PC-3 (cell line): Measurements from ENCODE around the gene ZNF554. TPM values are rescaled to one million over a fixed set of nuclear protein-coding genes. Genes with fewer than 3 reads are reported as not detected.
A peak's percentile ranks its signal among the peaks of the same experiment; 100 is the strongest.

Source experiments
- ATAC-seq: fragments of 200-7000 bp; cut with Tn5 transposase; 2 replicates; pipeline ENCODE4 v1.9.1; 2020; ENCODE audit warnings: mild to moderate bottlenecking, moderate library complexity
- BruUV-seq: library from RNA; stranded (reverse); fragments of 400-500 nt; replicated peaks from 2 replicates; lab custom pipeline; 2021; lab: Mats Ljungman, UMichigan
- CTCF ChIA-PET: fragments of 300-600 bp; sonication (Branson Sonifier 250); formaldehyde crosslinking; loops from one replicate; lab custom pipeline; 2022; ENCODE audit warnings: antibody characterized with exemption; lab: Charles Lee
- POLR2A ChIA-PET: fragments of 300-600 bp; sonication (Branson Sonifier 250); formaldehyde crosslinking; loops from one replicate; lab custom pipeline; 2022; ENCODE audit warnings: antibody characterized with exemption; ENCODE audit not compliant: unreplicated experiment; lab: Charles Lee
- DNase-seq: peaks from one replicate; pipeline ENCODE4 v3.0.0-alpha.2; 2015
- H2AFZ ChIP-seq: fragments of 300-600 bp; sonication (generic); 2 replicates; pipeline ENCODE4 v1.6.0; 2016; ENCODE audit warnings: antibody characterized with exemption, low read length
- H3F3A ChIP-seq: fragments of 300-600 bp; sonication (generic); one replicate; pipeline ENCODE4 v1.6.0; 2017; ENCODE audit warnings: antibody characterized with exemption, low read length, control low read depth, mild to moderate bottlenecking; ENCODE audit not compliant: unreplicated experiment
- H3K27ac ChIP-seq: fragments of 300-600 bp; sonication (generic); 2 replicates; pipeline ENCODE4 v1.5.1; 2016; ENCODE audit warnings: mild to moderate bottlenecking, low read length
- H3K27me3 ChIP-seq: fragments of 300-600 bp; sonication (generic); 2 replicates; pipeline ENCODE4 v1.6.1; 2016; ENCODE audit warnings: low read length, mixed read lengths
- H3K36me3 ChIP-seq: fragments of 300-600 bp; sonication (generic); 2 replicates; pipeline ENCODE4 v1.6.1; 2016; ENCODE audit warnings: low read depth, mixed run types, low read length, mixed read lengths
- H3K4me1 ChIP-seq: fragments of 300-600 bp; sonication (generic); 2 replicates; pipeline ENCODE4 v1.5.1; 2016; ENCODE audit warnings: low read length; ENCODE audit not compliant: insufficient read depth
- H3K4me2 ChIP-seq: fragments of 300-600 bp; sonication (generic); 2 replicates; pipeline ENCODE4 v1.6.0; 2016; ENCODE audit warnings: low read length
- H3K4me3 ChIP-seq: fragments of 300-600 bp; sonication (generic); 2 replicates; pipeline ENCODE4 v1.5.1; 2016; ENCODE audit warnings: mild to moderate bottlenecking, low read length, mixed read lengths
- H3K79me2 ChIP-seq: fragments of 300-600 bp; sonication (generic); 2 replicates; pipeline ENCODE4 v1.6.1; 2017; ENCODE audit warnings: low read length, mixed read lengths
- H3K9ac ChIP-seq: fragments of 300-600 bp; sonication (generic); 2 replicates; pipeline ENCODE4 v1.6.0; 2016; ENCODE audit warnings: mild to moderate bottlenecking, low read length
- H3K9me2 ChIP-seq: fragments of 300-600 bp; sonication (generic); replicated peaks from 2 replicates; pipeline ENCODE4 v1.6.1; 2016; ENCODE audit warnings: mixed run types, low read length, mixed read lengths
- H3K9me3 ChIP-seq: fragments of 300-600 bp; sonication (generic); 2 replicates; pipeline ENCODE4 v1.6.1; 2016; ENCODE audit warnings: low read length, mixed read lengths
- H4K20me1 ChIP-seq: fragments of 300-600 bp; sonication (generic); 2 replicates; pipeline ENCODE4 v1.6.1; 2016; ENCODE audit warnings: low read length, mixed read lengths
- EZH2 ChIP-seq: fragments of 300-600 bp; sonication (generic); IDR thresholded peaks from one replicate; pipeline ENCODE4 v1.6.1; 2017; ENCODE audit warnings: antibody characterized with exemption, mild to moderate bottlenecking, low read length; ENCODE audit not compliant: unreplicated experiment
- EZH2phosphoT487 ChIP-seq: fragments of 300-600 bp; sonication (generic); IDR thresholded peaks from 2 replicates; pipeline ENCODE4 v1.6.1; 2018; ENCODE audit warnings: mild to moderate bottlenecking, antibody characterized with exemption, low read length, borderline replicate concordance
- intact Hi-C: fragments of 100-400 bp; cut with micrococcal nuclease; formaldehyde crosslinking; loops from 2 replicates; pipeline ENCODE4 v1.9.0; 2023
- total RNA-seq: library from RNA; depleted of rRNA; stranded (reverse); fragments of >200 nt; gene quantifications from 2 replicates; pipeline ENCODE4 v1.2.3, GENCODE V29; 2014
- TF ChIP-seq, protein P1 (sequence below): fragments of 300-600 bp; sonication (generic); conservative IDR thresholded peaks from 2 replicates; pipeline ENCODE4 v1.5.1; 2017; ENCODE audit warnings: antibody characterized with exemption, low read depth, mild to moderate bottlenecking, low read length

The ZNF554 gene
- total RNA-seq, 1 experiment from 2014 or later, result 2.3 TPM

- no peaks in the 10 kb centered on the region for H3K27me3 ChIP-seq
- ChIA-PET POLR2A (no interaction called here), CTCF (no interaction called here)
- no peaks in the 10 kb centered on the region for H3K79me2 ChIP-seq
- TF ChIP-seq EZH2phosphoT487 (no peak), EZH2 (no peak)
- TF ChIP-seq, protein P1, sequence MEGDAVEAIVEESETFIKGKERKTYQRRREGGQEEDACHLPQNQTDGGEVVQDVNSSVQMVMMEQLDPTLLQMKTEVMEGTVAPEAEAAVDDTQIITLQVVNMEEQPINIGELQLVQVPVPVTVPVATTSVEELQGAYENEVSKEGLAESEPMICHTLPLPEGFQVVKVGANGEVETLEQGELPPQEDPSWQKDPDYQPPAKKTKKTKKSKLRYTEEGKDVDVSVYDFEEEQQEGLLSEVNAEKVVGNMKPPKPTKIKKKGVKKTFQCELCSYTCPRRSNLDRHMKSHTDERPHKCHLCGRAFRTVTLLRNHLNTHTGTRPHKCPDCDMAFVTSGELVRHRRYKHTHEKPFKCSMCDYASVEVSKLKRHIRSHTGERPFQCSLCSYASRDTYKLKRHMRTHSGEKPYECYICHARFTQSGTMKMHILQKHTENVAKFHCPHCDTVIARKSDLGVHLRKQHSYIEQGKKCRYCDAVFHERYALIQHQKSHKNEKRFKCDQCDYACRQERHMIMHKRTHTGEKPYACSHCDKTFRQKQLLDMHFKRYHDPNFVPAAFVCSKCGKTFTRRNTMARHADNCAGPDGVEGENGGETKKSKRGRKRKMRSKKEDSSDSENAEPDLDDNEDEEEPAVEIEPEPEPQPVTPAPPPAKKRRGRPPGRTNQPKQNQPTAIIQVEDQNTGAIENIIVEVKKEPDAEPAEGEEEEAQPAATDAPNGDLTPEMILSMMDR, result no peak
- no peak overlapping the region for H3K9ac ChIP-seq
- H3K9me2 ChIP-seq, result no peaks in the 10 kb centered on the region
- H3K4me3 ChIP-seq, result no peak overlapping the region
- H4K20me1 ChIP-seq, result no peaks in the 10 kb centered on the region
- no peak overlapping the region for H3K4me2 ChIP-seq
- no peaks in the 10 kb centered on the region; the same call in 1 of the 2 replicates for H3K36me3 ChIP-seq
- ATAC-seq, result no peak
- no peak overlapping the region for H3K27ac ChIP-seq
- H3K4me1 ChIP-seq, result no peaks in the 10 kb centered on the region
- no peak for DNase-seq
- H2AFZ ChIP-seq, result no peak overlapping the region
- H3F3A ChIP-seq, result no peaks in the 10 kb centered on the region
- intact Hi-C loops, result no loop called here
- no TSS peak for BruUV-seq
- H3K9me3 ChIP-seq, result no peaks in the 10 kb centered on the region
Observed at GRCh38 chr19:2797280-2797679, 22.4 kb upstream of the ZNF554 start.

- ATAC-seq (no peak), DNase-seq (no peak)
- Histone ChIP-seq H3K4me3 (no peak overlapping the region), H3K27ac (no peak overlapping the region), H4K20me1 (no peaks in the 10 kb centered on the region), H3K9me3 (no peaks in the 10 kb centered on the region), H3K79me2 (no peaks in the 10 kb centered on the region), H3K9ac (no peak overlapping the region), H3K36me3 (no peaks in the 10 kb centered on the region; the same call in none of the 2 replicates), H2AFZ (no peak overlapping the region), H3F3A (no peaks in the 10 kb centered on the region), H3K4me1 (no peaks in the 10 kb centered on the region), H3K27me3 (no peaks in the 10 kb centered on the region), H3K4me2 (no peak overlapping the region), H3K9me2 (no peaks in the 10 kb centered on the region)
- no TSS peak for BruUV-seq
- intact Hi-C loops, result no loop called here
- ChIA-PET CTCF (no interaction called here), POLR2A (no interaction called here)
- TF ChIP-seq, protein P1, result no peak
- no peak for TF ChIP-seq EZH2
- TF ChIP-seq EZH2phosphoT487, result no peak
Observed at GRCh38 chr19:2798158-2798685, 21.4 kb upstream of the ZNF554 start.

DNA sequence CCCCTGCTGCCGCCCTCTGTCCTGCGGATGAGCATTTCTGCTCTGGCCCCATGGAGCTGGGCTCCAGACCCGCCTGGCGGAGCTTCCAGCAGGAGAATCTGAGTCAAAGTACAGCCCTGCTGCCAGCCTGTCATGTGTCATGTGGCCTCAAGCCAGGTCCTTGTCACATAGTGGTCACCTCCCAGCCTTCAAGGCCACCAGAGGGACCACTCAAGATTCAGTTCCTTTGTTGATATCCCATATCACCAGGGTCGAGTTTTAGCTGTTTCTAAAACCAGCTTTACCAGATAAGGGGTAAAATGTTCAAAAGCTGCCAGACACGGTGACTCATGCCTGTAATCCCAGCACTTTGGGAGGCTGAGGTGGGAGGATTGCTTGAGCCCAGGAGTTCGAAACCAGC, 20.9 kb upstream of the ZNF554 start:
- ChIA-PET CTCF (no interaction called here), POLR2A (no interaction called here)
- Histone ChIP-seq H3F3A (no peaks in the 10 kb centered on the region), H3K4me3 (no peak overlapping the region), H3K9ac (no peak overlapping the region), H3K27ac (no peak overlapping the region), H3K79me2 (no peaks in the 10 kb centered on the region), H3K9me3 (no peaks in the 10 kb centered on the region), H3K36me3 (no peaks in the 10 kb centered on the region; the same call in none of the 2 replicates), H3K4me1 (no peaks in the 10 kb centered on the region), H4K20me1 (no peaks in the 10 kb centered on the region), H3K9me2 (no peaks in the 10 kb centered on the region), H2AFZ (no peak overlapping the region), H3K4me2 (no peak overlapping the region), H3K27me3 (no peaks in the 10 kb centered on the region)
- intact Hi-C loops, result no loop called here
- TF ChIP-seq EZH2 (no peak), EZH2phosphoT487 (no peak)
- TF ChIP-seq, protein P1, result no peak
- DNase-seq (peak; percentile 14), ATAC-seq (no peak; the same call in 1 of the 2 replicates)
- BruUV-seq, result no TSS peak
